ENCODE results near the gene MUC13.
"Not testable (repeated sequence)": the region's sequence is repeated elsewhere in the genome, so short reads cannot be mapped to it uniquely, and the experiment has no call there.

Gene MUC13

GRCh38 chr3:124934577-124934976, at the start of gene MUC13:
TSS of gene MUC13 (minus strand) at chr3:124934751. CDS start at chr3:124934712, 39 bp downstream.
- DNase-seq, result no peak

- DNase-seq, result no peak
These were observed 48.3 kb upstream of the MUC13 start for GRCh38 chr3:124982855-124983254.

GRCh38 chr3:124981472-124981871, 46.9 kb upstream of the MUC13 start:
- no peak for DNase-seq

GRCh38 chr3:124978627-124979026, 44.1 kb upstream of the MUC13 start:
- DNase-seq, result no peak

GRCh38 chr3:124976383-124976782, 41.8 kb upstream of the MUC13 start:
- DNase-seq, result no peak

GRCh38 chr3:124974691-124975090, 40.1 kb upstream of the MUC13 start:
- no peak for DNase-seq

GRCh38 chr3:124973290-124973689, 38.7 kb upstream of the MUC13 start:
- no peak for DNase-seq

GRCh38 chr3:124972457-124972856, 37.9 kb upstream of the MUC13 start:
- DNase-seq, result no peak

GRCh38 chr3:124969963-124970722, 35.6 kb upstream of the MUC13 start:
- DNase-seq, result no peak

GRCh38 chr3:124969190-124969589, 34.6 kb upstream of the MUC13 start:
- DNase-seq, result no peak

- no peak for DNase-seq
These were observed 33.4 kb upstream of the MUC13 start for GRCh38 chr3:124967964-124968363.

- DNase-seq, result peak in 2 of 56 donors; percentile 3 to 8
These were observed 32.2 kb upstream of the MUC13 start for GRCh38 chr3:124966521-124967445.

- DNase-seq, result no peak
These were observed 30.9 kb upstream of the MUC13 start for GRCh38 chr3:124965413-124965812.

GRCh38 chr3:124964387-124964786, 29.8 kb upstream of the MUC13 start:
- no peak for DNase-seq

GRCh38 chr3:124963755-124964154, 29.2 kb upstream of the MUC13 start:
- DNase-seq, result no peak

GRCh38 chr3:124962403-124962940, 27.9 kb upstream of the MUC13 start:
- DNase-seq, result no peak

GRCh38 chr3:124960698-124961097, 26.1 kb upstream of the MUC13 start:
- no peak for DNase-seq

GRCh38 chr3:124960105-124960504, 25.6 kb upstream of the MUC13 start:
- no peak for DNase-seq

- DNase-seq, result not testable (repeated sequence)
These were observed 23.4 kb upstream of the MUC13 start for GRCh38 chr3:124957951-124958350.

- DNase-seq, result no peak
These were observed 17.8 kb upstream of the MUC13 start for GRCh38 chr3:124952282-124952855.

- DNase-seq, result no peak
These were observed 17.1 kb upstream of the MUC13 start for GRCh38 chr3:124951511-124952281.

Data from nucleus accumbens (tissue), 56 donors.